NCI-H2029 (cell line): ENCODE data around the gene HSD17B1.

Experiments
- DNase-seq: peaks from one replicate; lab custom pipeline; 2025; lab: John Stamatoyannopoulos, UW

HSD17B1 gene

GRCh38 chr17:42566883-42567573 lies 14.3 kb downstream of the HSD17B1 start, which contains the start of gene MLX:
Gene MLX, plus strand, starts transcription at chr17:42567100. Its CDS starts 25 bp downstream, at chr17:42567125.
- peak; percentile 87 for DNase-seq

- DNase-seq: no peak
Observed at GRCh38 chr17:42568341-42569111, 15.8 kb downstream of the HSD17B1 start.

GRCh38 chr17:42571435-42572225 lies 18.9 kb downstream of the HSD17B1 start:
- DNase-seq: no peak

DNA sequence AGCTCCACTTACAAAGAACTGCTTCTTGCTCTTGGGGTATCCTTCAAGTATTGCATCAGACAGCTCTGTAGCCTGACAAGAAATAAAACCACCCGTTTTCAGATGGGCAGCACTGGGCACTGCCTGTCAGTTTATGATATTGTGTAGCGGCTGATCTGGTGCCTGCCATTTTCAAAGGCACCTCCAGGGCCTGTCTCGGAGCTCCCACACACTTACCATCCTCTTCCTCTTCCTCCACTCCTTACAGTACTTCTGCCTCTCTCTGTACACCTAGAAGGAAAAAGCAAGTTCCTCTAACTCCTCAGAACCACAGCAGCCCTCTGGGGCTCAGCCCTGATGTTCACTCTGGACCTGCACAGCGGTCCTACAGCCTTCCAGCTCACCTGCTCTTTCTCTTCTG lies 20.4 kb downstream of the HSD17B1 start:
- DNase-seq: no peak

DNA sequence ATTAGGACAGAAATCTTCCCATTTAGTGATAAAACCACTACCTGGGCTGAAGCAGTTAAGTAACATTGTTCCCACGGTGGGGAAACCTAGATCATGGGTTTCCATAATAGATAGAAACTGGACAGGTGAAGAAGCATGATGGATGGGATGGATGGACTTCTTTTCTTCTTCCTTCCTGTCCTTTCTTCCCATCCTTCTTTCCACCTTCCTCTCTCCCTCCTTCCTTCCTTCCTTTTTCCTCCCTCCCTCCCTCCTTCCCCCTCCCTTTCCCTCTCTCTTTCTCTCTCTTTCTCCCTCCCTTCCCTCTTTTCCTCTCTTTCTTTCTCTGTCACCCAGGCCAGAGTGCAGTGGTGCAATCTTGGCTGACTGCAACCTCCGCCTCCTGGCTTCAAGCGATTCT lies 21.7 kb downstream of the HSD17B1 start:
- no peak for DNase-seq

GRCh38 chr17:42577140-42577531 lies 24.4 kb downstream of the HSD17B1 start:
- DNase-seq: no peak

GRCh38 chr17:42577532-42578281 lies 25.0 kb downstream of the HSD17B1 start, which contains the start of gene PSMC3IP:
Gene PSMC3IP, minus strand, starts transcription at chr17:42577729. Its CDS starts 43 bp downstream, at chr17:42577686.
- peak; percentile 84 for DNase-seq

DNA sequence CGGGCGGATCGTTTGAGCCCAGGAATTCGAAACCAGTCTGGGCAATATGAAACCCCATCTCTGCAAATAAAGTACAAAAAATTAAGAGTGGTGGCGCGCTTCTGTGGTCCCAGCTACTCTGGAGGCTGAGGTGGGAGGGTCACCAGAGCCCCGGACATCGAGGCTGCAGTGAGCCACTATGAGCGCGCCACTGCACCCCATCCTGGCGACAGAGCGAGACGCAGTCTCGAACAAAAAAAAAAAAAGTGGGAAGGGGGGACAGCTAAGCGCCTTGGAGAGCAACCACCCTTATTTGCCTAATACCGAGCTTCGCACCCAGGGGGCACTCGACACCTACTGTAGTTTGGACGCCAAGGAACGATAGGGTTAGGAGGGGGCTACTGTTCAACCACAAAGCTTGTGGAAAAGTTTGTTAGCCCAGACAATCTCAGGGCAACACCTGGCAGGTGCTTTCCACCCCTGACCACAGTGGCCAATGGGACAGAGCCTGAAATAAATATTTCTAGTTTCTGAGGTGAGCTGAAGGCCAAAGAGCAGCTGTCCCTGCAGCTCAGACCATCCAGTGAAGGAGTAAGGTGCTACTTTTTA lies 25.7 kb downstream of the HSD17B1 start:
- peak; percentile 27 for DNase-seq

DNA sequence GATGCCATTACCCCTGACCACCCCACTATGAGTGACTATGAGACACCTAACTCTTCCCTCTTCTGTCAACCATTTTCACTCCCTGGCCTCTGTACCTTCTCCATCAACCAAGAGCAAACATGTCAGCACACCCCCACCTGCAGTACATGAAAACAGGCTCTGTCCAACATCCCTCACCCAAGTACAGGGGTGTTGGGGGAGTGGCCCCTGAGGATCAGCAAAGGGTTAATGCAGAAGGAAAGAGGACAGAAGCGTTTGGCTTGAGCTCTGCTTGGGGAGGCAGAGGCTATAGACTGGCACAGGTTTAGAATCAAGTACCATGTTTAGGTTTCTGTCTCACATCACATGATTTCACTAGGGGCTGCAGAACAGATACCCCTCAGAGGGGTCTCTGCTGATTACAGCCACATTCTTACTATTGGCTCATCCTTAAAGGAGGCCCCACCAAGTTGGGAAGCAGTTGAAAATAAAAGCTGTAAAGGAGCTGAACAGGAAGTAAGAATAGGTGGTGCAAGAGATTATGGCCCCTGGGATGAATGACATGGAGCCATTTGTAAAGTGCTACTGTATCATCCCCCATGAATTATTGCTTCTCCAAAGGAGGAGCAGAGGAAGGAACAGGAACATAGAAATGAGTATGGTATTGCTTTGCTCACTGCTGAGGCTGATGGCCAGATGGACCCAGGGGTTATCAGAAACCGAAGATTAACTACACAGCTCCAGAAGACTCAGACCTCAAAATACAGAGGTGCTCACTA lies 27.2 kb downstream of the HSD17B1 start:
- no peak for DNase-seq

GRCh38 chr17:42581744-42582270 lies 29.1 kb downstream of the HSD17B1 start:
- no peak for DNase-seq

DNA sequence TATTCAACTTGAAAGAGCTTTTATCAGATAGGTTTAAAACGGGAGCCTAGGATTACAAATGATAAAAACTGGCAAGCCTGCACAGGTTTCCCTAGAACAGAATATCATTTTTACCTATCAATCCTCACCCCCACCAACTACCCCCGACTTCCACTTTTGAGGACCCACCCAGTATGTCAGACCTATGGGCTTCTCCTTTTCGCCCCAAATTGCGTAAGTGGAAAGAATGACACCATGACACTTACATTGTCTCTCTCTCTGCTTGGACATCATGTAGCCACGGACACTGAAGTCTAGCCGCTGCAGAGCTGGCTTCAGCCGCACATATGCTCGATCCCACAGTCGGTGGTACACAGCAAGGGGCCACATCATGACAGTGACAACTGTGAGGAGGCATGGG lies 32.2 kb downstream of the HSD17B1 start:
- DNase-seq: no peak

DNA sequence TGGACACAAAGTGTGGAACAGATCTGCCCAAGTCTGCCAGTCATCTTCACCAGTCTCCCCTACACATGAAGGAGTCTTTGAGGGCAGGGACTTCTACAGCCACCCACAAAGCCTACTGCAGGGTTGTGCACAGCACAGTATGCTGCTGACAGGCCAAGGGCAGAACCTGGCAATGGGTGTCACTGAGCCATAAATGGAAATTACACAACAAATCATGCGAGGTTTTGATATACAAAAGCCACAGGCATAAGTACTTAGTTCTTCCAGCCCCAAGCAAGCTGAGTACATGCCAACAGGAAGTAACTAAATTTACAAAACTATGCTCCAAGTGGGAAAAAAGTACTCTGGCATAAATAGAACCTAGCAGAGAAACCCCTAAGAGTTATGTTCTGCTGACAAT lies 32.6 kb downstream of the HSD17B1 start:
- no peak for DNase-seq

DNA sequence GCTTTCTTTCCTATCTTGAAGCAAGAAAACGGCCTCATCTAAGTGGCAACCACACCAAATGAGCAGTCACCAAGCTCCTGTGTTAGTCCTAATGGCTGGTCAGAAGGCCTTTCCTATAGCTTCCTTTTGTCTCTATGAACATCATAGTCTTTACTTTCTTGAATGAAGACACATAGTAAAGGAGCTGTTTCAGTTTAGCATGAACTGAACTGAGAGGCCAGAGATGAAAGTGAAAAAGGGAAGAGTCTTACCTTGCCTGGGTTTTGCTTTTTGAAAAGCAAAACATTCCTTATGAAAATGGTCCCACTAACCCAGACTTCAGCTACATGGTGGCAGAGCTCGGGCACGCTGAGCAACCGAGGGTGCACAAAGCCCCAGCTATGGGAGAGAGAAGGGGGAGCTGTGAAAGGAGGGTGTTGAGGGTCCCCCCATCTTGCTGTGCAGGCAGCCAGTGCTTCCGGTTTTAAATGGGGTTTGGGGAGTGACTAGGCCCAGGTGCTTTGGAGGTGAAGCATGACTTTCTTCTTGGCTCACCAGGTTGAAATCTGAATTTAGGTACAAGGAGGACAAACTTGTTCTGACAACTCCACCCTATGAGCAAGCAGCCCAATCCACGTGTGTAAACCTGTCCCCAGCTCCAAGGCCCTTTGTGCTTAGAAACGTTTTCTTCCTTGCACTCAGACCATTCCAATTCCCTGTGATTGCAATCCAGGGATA lies 33.9 kb downstream of the HSD17B1 start:
- DNase-seq: no peak

DNA sequence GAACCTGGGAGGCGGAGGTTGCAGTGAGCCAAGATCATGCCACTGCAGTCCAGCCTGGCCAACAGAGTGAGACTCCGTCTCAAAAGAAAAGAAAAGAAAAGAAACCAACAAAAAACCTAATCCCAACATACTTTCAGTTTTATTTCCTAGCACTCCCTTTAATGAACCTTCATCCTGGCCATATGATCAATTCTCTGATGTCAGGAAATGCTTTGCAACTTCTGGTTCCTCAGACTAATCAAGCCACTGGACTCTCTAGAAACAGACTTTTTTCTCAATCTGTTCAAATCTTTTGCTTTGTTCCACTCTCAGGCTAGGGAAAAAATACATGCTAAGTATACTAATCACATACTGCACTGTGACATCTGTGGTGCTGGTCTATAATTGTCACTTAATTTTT lies 38.2 kb downstream of the HSD17B1 start:
- DNase-seq: no peak

DNA sequence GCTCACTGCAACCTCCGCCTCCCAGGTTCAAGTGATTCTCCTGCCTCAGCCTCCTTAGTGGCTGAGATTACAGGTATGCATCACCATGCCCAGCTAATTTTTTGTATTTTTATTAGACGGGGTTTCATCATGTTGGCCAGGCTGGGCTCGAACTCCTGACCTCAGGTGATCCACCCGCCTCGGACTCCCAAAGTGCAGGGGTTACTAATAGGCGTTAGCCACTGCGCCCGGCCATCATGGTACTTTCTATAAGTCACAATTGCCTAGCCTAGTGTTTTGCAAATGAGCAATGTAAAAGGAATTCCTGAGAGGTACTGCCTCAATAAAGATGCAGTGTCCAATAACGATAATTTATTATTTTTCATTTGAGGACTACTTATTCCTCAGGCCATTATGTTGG lies 38.7 kb downstream of the HSD17B1 start:
- no peak for DNase-seq

DNA sequence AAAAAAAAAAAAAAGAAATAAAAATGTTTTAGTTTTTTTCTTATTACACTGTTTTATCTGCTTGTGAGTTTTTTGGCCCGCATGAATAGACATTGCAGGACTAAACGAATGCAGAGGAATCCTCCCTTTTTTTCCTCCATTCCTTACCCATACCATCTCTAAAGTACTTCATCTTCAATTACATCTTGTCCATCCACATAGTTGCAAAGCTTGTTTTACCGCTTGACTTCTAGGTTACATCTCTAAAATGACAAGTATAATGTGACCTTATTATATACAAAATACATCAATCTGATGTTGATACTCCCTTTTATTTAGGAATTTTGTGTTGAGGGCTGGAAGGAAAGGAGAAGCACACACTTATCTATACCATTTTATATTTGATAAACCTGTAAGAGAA lies 43.7 kb downstream of the HSD17B1 start:
- no peak for DNase-seq

GRCh38 chr17:42598905-42599304 lies 46.2 kb downstream of the HSD17B1 start:
- no peak for DNase-seq

DNA sequence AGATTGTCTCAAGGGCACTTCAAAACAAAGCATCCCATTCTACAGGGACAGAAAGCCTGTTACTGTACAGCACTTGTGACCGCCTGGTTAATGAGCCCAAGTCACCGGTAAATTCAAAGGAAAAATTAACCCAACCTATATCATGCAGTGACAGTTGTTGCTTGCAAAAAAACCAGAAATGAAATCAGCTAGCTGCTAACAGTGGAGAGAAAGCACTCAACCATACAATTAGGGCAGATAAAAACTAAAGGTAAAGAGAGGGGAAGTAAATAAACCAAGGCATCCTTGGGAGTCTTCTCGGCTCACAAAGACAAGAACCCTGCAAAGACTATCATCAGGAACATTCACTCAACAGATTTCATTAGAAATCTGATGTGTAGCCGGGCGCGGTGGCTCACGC lies 50.6 kb downstream of the HSD17B1 start:
- no peak for DNase-seq
